Epithelial cell of esophagus (primary cell): ENCODE data around the gene C2CD4D.
A peak's percentile ranks its signal among the peaks of the same experiment; 100 is the strongest.

ENCODE experiments used
- DNase-seq: peaks from one replicate; pipeline ENCODE4 v3.0.0; 2010; ENCODE audit warnings: low read depth
- H3K4me3 ChIP-seq: 2 replicates; pipeline ENCODE4 v1.5.1; 2011; ENCODE audit warnings: mild to moderate bottlenecking, low read length, control low read depth
- CTCF ChIP-seq: IDR thresholded peaks from 2 replicates; pipeline ENCODE4 v1.5.1; 2011; ENCODE audit warnings: low read depth, mild to moderate bottlenecking, low read length, control low read depth, inconsistent platforms; ENCODE audit not compliant: insufficient read depth; ENCODE audit errors: missing control alignments

Gene C2CD4D

DNA sequence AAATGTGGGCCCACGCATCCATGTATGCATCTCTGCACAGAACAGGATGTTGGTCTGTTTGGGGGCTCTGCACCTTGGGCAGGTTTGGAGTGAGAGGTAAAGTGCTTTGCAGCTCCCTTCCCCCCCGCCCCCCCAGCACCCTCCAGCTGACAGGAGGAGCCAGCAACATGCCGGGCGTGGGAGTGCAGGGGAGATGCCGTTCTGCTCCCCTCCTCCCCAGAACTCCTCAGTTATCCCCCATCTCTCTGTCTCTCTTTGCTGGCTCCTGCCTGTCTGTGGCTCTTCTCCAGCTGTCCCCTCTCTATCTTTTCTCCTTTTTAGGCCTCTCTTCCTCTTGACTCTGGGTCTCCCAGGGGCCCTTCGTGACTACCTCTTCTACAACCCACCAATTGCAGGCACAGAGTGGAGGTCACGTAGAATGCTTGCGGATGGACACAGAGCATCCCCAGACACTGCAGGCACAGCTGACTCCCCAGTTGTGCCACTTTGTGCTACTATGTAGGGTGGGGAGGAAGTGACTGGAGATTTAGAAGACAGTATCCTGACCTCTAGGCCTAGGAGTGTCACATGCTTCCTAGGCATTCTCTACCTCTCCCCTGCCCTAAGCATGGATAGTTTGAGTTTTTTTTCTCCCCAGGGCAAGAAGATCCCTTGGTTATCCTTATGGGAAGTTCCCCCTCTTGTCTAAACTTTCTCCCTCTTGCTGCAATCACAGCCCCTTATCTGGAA lies 6.3 kb downstream of the C2CD4D start:
- H3K4me3 ChIP-seq = no peak overlapping the region
- no peak for TF ChIP-seq CTCF
- no peak for DNase-seq

GRCh38 chr1:151832318-151832980 lies 7.2 kb downstream of the C2CD4D start:
- H3K4me3 ChIP-seq = no peak overlapping the region
- TF ChIP-seq CTCF = no peak
- peak; percentile 74 for DNase-seq

DNA sequence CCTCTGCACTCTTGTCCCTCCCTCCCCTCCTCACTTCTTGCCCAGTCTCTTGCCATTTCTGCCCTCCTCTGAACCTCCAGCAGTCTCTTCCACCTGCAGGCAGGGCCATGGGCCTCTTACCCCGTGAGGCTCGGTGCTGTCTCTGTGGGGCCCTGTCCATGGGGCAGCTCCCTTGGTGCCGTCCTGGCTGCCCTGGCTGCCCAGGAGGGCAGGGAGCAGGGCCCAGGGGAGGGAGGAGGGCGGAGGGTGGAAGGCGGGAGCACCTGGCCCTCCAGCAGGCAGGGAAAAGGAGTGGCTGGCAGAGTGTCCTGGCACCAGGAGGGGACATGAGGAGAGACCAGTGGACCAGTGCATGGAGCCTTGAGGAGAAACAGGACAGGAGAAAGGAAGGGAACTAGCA lies 8.0 kb downstream of the C2CD4D start, which contains the start of gene RORC:
Gene RORC (minus strand): TSS at position 198 of the 400 bp plus-strand sequence. CDS start 38 bp downstream, at position 160.
- DNase-seq = no peak
- no peak for TF ChIP-seq CTCF
- no peak within 1 kb of the TSS for H3K4me3 ChIP-seq

GRCh38 chr1:151831256-151831591 lies 8.4 kb downstream of the C2CD4D start:
- TF ChIP-seq CTCF = no peak
- DNase-seq = no peak
- no peak overlapping the region for H3K4me3 ChIP-seq

DNA sequence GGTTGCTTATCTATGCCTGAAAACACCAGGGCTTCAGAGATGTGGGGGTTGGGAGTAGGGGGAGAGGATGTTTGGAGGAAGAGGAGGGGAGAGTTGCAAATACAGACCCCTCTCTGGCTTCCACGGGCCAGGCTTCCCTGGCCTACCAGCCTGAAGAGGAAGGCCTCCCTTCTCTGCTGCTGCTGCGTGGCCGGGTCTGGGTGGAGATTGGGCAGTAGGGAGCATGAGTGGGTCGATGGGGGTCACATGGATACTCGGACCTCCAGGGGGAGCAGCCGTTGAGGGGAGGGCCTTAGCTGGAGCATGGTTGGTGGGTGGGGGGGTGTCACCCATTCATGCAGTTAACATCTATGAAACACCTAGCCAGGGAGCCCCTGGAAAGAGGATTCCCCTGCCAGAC lies 9.6 kb downstream of the C2CD4D start:
- TF ChIP-seq CTCF = no peak
- DNase-seq = no peak
- no peak overlapping the region for H3K4me3 ChIP-seq

- DNase-seq = no peak
- H3K4me3 ChIP-seq = no peak overlapping the region
- no peak for TF ChIP-seq CTCF
These were observed 10.1 kb downstream of the C2CD4D start for GRCh38 chr1:151829352-151830046.
